ENCODE results near the gene INHBA. TPM values are rescaled to one million over a fixed set of nuclear protein-coding genes. Genes with fewer than 3 reads are reported as not detected.

INHBA gene
- total and polyA plus RNA-seq, 8 donors: 0.81 to 16.7 (median 1.1) TPM

GRCh38 chr7:41735206-41735605, 32.3 kb upstream of the INHBA start:
- Histone ChIP-seq H3K4me3 (no peak overlapping the region), H3K9me3 (no peaks in the 10 kb centered on the region), H3K4me1 (peaks cover 0 to 8% of the 10 kb centered on the region in 2 donors), H3K36me3 (no peaks in the 10 kb centered on the region), H3K27ac (no peak overlapping the region), H3K27me3 (no peaks in the 10 kb centered on the region)
- ATAC-seq (no peak), DNase-seq (no peak)
- intact Hi-C loops (cut with DNase I): no loop called here
- TF ChIP-seq CTCF (IDR thresholded peaks at IDR 0.05): no peak

- ATAC-seq (peak; percentile 24), DNase-seq (peak in 2 of 4 donors; percentile 50 to 53)
- TF ChIP-seq CTCF (IDR thresholded peaks at IDR 0.05): no peak
- Histone ChIP-seq H3K27me3 (no peaks in the 10 kb centered on the region), H3K27ac (no peak overlapping the region), H3K9me3 (no peaks in the 10 kb centered on the region), H3K36me3 (no peaks in the 10 kb centered on the region), H3K4me1 (peaks cover 0 to 8% of the 10 kb centered on the region in 2 donors), H3K4me3 (no peak overlapping the region)
- intact Hi-C loops (cut with DNase I): no loop called here
These were observed 30.0 kb upstream of the INHBA start for GRCh38 chr7:41732843-41733306.

GRCh38 chr7:41732436-41732785, 29.5 kb upstream of the INHBA start:
- intact Hi-C loops (cut with DNase I): no loop called here
- Histone ChIP-seq H3K4me3 (no peak overlapping the region), H3K27me3 (no peaks in the 10 kb centered on the region), H3K9me3 (no peaks in the 10 kb centered on the region), H3K36me3 (no peaks in the 10 kb centered on the region), H3K4me1 (peaks cover 0 to 8% of the 10 kb centered on the region in 2 donors), H3K27ac (no peak overlapping the region)
- ATAC-seq: no peak
- no peak for DNase-seq
- TF ChIP-seq CTCF (IDR thresholded peaks at IDR 0.05): no peak

GRCh38 chr7:41731493-41732435, 28.9 kb upstream of the INHBA start:
- DNase-seq (no peak), ATAC-seq (no peak)
- intact Hi-C loops (cut with DNase I): no loop called here
- Histone ChIP-seq H3K4me1 (peaks cover 0 to 8% of the 10 kb centered on the region in 2 donors), H3K27me3 (no peaks in the 10 kb centered on the region), H3K27ac (no peak overlapping the region), H3K36me3 (no peaks in the 10 kb centered on the region), H3K4me3 (no peak overlapping the region), H3K9me3 (no peaks in the 10 kb centered on the region)
- TF ChIP-seq CTCF (IDR thresholded peaks at IDR 0.05): peak in 1 of 2 donors; percentile 28

- no peak for TF ChIP-seq CTCF (IDR thresholded peaks at IDR 0.05)
- intact Hi-C loops (cut with DNase I): no loop called here
- Histone ChIP-seq H3K4me3 (no peak overlapping the region), H3K4me1 (peaks cover 0 to 8% of the 10 kb centered on the region in 2 donors), H3K27me3 (no peaks in the 10 kb centered on the region), H3K9me3 (no peaks in the 10 kb centered on the region), H3K36me3 (no peaks in the 10 kb centered on the region), H3K27ac (no peak overlapping the region)
- DNase-seq (no peak), ATAC-seq (no peak)
These were observed 27.8 kb upstream of the INHBA start for GRCh38 chr7:41730668-41731067.

Data from left lung (tissue), 10 donors.